ENCODE data around the gene RHBDD2.
"Not testable (repeated sequence)": the region's sequence is repeated elsewhere in the genome, so short reads cannot be mapped to it uniquely, and the experiment has no call there.

RHBDD2 gene

DNA sequence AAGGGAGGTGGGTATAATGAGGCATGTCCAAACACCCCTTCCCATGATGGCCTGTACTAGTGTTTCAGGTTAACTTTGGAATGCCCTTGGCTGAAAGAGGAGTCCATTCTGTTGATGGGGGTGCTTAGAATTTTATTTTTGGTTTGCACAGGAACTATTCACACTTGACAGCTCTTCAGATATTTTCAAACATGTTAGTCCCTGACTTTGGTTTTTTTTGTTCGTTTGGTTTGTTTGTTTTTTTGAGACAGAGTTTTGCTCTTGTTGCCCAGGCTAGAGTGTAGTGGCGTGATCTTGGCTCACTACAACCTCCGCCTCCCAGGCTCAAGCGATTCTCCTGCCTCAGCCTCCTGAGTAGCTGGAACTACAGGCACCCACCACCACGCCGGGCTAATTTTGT, 33.7 kb upstream of the RHBDD2 start:
- WGBS = 96% methylated on average over 6 of the region's 6 CpGs
- not testable (repeated sequence) for H3K9me3 ChIP-seq (ENCODE audit: insufficient read depth, low read depth, low read length); H3K27me3 ChIP-seq (ENCODE audit: insufficient read depth, low read length)

DNA sequence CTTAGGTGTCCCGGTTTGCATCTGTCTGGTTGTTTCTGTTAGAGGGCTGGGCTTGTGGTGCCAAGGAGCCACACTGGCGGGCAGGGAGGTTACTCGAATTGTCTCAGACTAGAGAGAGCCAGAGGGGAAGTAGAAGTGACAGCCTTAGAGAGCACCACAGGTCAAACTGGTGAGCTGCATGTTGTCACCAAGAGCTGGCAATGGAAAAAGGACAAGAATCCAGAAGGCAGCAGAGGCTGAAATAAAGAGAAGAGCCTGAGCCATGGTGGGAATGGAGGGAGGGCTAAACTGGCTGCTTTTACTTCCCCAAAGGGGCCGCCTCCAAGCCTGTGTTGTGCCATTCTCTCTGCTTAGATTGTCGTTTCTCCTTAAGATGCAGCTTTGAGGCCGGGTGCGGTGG, 31.1 kb upstream of the RHBDD2 start:
- Histone ChIP-seq H3K27ac (ENCODE audit: low read depth, low read length) (no peak overlapping the region), H3K27me3 (ENCODE audit: insufficient read depth, low read length) (no peaks in the 10 kb centered on the region), H3K36me3 (ENCODE audit: insufficient read depth, low read length) (no peaks in the 10 kb centered on the region), H3K4me1 (ENCODE audit: insufficient read depth, low read length) (no peaks in the 10 kb centered on the region), H3K9ac (ENCODE audit: low read depth, low read length) (no peak overlapping the region), H3K9me3 (ENCODE audit: insufficient read depth, low read depth, low read length) (no peaks in the 10 kb centered on the region), H3K4me3 (ENCODE audit: low read length) (no peak overlapping the region)
- 89% methylated on average over 7 of the region's 7 CpGs for WGBS

More for the DNA sequence above, 33.7 kb upstream of the RHBDD2 start:
- H3K36me3 ChIP-seq (ENCODE audit: insufficient read depth, low read length); H3K4me3 ChIP-seq (ENCODE audit: low read length); H3K9ac ChIP-seq (ENCODE audit: low read depth, low read length); H3K27ac ChIP-seq (ENCODE audit: low read depth, low read length); H3K4me1 ChIP-seq (ENCODE audit: insufficient read depth, low read length): not testable (repeated sequence)

DNA sequence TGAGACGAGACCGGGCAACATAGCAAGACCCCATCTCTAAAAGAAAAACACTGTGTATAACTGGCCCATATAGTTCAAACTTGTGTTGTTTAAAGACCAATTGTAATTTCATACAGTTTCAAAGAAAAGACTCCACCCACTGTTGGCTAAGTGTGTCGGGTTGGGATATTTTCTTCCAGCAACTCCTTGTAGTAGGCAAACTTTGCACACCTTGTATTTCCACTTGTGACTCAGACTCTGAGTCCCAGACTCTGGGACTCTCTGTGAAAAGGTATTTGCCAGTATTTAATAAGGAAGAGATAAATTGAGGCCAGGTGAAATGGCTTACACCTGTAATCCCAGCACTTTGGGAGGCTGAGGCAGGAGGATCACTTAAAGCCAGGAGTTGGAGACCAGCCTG, 29.3 kb upstream of the RHBDD2 start:
- Histone ChIP-seq H3K4me1 (ENCODE audit: insufficient read depth, low read length) (no peaks in the 10 kb centered on the region), H3K36me3 (ENCODE audit: insufficient read depth, low read length) (no peaks in the 10 kb centered on the region), H3K27me3 (ENCODE audit: insufficient read depth, low read length) (no peaks in the 10 kb centered on the region), H3K27ac (ENCODE audit: low read depth, low read length) (no peak overlapping the region), H3K9ac (ENCODE audit: low read depth, low read length) (no peak overlapping the region), H3K9me3 (ENCODE audit: insufficient read depth, low read depth, low read length) (no peaks in the 10 kb centered on the region), H3K4me3 (ENCODE audit: low read length) (no peak overlapping the region)
- WGBS = 100% methylated on average over 1 of the region's 3 CpGs

DNA sequence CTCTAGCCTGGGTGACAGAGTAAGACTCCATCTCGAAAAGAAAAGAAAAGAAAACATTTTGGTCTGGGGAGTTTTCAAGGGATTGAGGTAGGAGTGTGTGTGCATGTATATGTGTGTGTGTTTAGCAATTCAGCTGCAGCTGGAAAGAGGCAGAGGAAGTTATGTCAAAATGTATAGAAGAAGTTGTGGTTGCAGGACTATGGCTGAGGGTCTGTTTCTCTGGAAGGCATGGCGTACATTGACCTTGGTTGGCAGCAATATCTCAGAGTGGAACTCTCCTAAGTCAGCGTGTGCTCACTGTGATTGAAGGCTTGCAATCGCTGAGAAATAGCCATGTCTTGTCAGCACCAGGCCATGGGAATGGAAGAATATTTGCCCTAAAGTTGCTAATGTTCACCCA, 28.6 kb upstream of the RHBDD2 start:
- H3K36me3 ChIP-seq (ENCODE audit: insufficient read depth, low read length) = no peaks in the 10 kb centered on the region
- H3K27me3 ChIP-seq (ENCODE audit: insufficient read depth, low read length) = no peaks in the 10 kb centered on the region
- H3K4me3 ChIP-seq (ENCODE audit: low read length) = no peak overlapping the region
- no peaks in the 10 kb centered on the region for H3K9me3 ChIP-seq (ENCODE audit: insufficient read depth, low read depth, low read length)
- H3K9ac ChIP-seq (ENCODE audit: low read depth, low read length) = no peak overlapping the region
- 90% methylated on average over 4 of the region's 4 CpGs for WGBS
- no peak overlapping the region for H3K27ac ChIP-seq (ENCODE audit: low read depth, low read length)
- H3K4me1 ChIP-seq (ENCODE audit: insufficient read depth, low read length) = no peaks in the 10 kb centered on the region

DNA sequence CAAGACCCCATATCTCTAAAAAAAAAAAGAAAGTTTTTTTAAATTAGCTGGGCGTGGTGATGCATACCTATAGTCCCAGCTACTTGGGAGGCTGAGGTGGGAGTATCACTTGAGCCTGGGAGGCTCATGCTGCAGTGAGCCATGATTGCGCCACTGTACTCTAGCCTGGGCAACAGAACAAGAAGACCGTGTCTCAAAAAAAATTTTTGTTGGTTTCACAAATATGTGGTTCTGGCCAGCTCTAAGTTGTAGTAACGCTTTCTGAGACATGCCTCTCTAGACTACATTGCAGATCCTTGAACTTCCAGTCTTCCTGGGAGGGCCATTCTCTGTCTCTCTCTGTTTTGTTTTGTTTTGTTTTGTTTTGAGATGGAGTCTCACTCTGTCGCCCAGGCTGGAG, 24.6 kb upstream of the RHBDD2 start:
- Histone ChIP-seq H3K27ac (ENCODE audit: low read depth, low read length) (no peak overlapping the region), H3K27me3 (ENCODE audit: insufficient read depth, low read length) (no peaks in the 10 kb centered on the region), H3K9ac (ENCODE audit: low read depth, low read length) (no peak overlapping the region), H3K4me1 (ENCODE audit: insufficient read depth, low read length) (no peaks in the 10 kb centered on the region), H3K36me3 (ENCODE audit: insufficient read depth, low read length) (no peaks in the 10 kb centered on the region), H3K4me3 (ENCODE audit: low read length) (no peak overlapping the region), H3K9me3 (ENCODE audit: insufficient read depth, low read depth, low read length) (no peaks in the 10 kb centered on the region)
- WGBS = 94% methylated on average over 5 of the region's 5 CpGs

DNA sequence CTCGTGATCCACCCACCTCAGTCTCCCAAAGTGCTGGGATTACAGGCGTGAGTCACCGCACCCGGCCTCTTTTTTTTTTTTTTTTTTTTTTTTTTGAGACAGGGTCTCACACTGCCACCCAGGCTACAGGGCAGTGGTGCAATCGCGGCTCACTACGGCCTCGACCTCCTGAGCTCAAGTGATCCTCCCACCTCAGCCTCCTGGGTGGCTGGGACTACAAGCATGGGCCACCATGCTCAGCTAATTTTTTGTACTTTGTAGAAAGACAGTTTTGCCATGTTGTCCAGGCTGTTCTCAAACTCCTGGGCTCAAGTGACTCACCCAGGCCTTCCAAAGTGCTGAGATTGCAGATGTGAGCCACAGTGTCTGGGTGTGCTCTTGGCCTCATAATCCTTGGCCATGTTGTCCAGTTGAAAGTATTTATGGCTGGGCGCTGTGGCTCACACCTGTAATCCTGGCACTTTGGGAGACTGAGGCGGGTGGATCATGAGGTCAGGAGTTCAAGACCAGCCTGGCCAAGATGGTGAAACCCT, 24.0 kb upstream of the RHBDD2 start:
- not testable (repeated sequence) for H3K36me3 ChIP-seq (ENCODE audit: insufficient read depth, low read length); H3K27me3 ChIP-seq (ENCODE audit: insufficient read depth, low read length); H3K9me3 ChIP-seq (ENCODE audit: insufficient read depth, low read depth, low read length); H3K4me3 ChIP-seq (ENCODE audit: low read length); H3K27ac ChIP-seq (ENCODE audit: low read depth, low read length); H3K9ac ChIP-seq (ENCODE audit: low read depth, low read length); H3K4me1 ChIP-seq (ENCODE audit: insufficient read depth, low read length)
- 92% methylated on average over 8 of the region's 10 CpGs for WGBS

DNA sequence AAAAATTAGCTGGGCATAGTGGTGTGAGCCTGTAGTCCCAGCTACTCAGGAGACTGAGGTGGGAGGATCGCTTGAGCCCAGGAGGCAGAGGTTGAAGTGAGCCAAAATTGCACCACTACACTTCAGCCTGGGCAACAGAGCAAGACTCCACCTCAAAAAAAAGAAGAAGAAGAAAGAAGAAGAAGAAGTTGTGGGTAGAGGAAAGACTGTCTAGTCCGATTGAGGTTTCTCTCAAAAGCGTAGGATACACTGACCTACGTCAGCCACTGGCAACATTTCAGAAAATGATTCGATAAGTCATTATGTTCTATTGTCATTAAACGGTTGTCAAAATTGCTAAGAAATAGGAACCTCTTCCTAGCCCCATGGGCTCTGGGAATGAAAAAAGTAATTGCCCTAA, 22.3 kb upstream of the RHBDD2 start:
- H3K4me1 ChIP-seq (ENCODE audit: insufficient read depth, low read length) = no peaks in the 10 kb centered on the region
- WGBS = 94% methylated on average over 6 of the region's 6 CpGs
- no peaks in the 10 kb centered on the region for H3K27me3 ChIP-seq (ENCODE audit: insufficient read depth, low read length)
- H3K4me3 ChIP-seq (ENCODE audit: low read length) = no peak overlapping the region
- no peaks in the 10 kb centered on the region for H3K36me3 ChIP-seq (ENCODE audit: insufficient read depth, low read length)
- H3K9me3 ChIP-seq (ENCODE audit: insufficient read depth, low read depth, low read length) = no peaks in the 10 kb centered on the region
- H3K27ac ChIP-seq (ENCODE audit: low read depth, low read length) = no peak overlapping the region
- H3K9ac ChIP-seq (ENCODE audit: low read depth, low read length) = no peak overlapping the region

DNA sequence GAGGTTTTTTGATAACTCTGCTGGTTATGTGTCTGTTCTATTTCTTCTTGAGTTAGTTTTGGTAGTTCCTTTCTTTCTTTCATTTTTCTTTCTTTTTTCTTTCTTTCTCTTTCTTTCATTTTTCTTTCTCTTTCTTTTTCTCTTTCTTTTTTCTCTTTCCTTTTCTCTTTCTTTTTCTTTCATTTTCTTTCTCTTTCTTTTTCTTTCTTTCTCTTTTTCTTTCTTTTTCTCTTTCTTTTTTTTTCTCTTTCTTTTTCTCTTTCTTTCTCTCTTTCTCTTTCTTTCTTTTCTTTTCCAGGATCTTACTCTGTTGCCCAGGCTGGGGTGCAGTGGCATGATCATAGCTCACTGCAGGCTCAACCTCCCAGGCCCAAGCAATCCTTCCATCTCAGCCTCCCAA, 20.4 kb upstream of the RHBDD2 start:
- no peak overlapping the region for H3K4me3 ChIP-seq (ENCODE audit: low read length)
- H3K9ac ChIP-seq (ENCODE audit: low read depth, low read length) = no peak overlapping the region
- H3K36me3 ChIP-seq (ENCODE audit: insufficient read depth, low read length) = no peaks in the 10 kb centered on the region
- no peaks in the 10 kb centered on the region for H3K27me3 ChIP-seq (ENCODE audit: insufficient read depth, low read length)
- H3K4me1 ChIP-seq (ENCODE audit: insufficient read depth, low read length) = no peaks in the 10 kb centered on the region
- no peak overlapping the region for H3K27ac ChIP-seq (ENCODE audit: low read depth, low read length)
- H3K9me3 ChIP-seq (ENCODE audit: insufficient read depth, low read depth, low read length) = no peaks in the 10 kb centered on the region

DNA sequence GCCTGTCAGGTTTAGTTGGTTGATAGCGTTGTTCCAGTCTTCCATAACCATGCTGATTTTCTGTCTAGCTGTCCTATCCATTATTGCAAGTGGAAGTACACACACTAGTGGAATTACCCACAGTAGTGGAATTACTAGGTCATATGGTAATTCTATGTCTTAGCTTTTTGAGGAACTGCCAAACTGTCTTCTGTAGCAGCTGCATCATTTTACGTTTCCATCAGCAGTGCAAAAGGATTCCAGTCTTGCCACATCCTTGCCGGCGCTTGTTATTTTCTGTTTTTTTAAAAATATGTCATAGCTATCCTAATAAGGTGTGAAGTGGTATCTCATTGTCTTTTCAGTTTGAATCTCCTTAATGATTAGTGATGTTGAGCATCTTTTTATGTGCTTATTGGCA, 17.2 kb upstream of the RHBDD2 start:
- H3K9ac ChIP-seq (ENCODE audit: low read depth, low read length) = no peak overlapping the region
- H3K27ac ChIP-seq (ENCODE audit: low read depth, low read length) = no peak overlapping the region
- H3K36me3 ChIP-seq (ENCODE audit: insufficient read depth, low read length) = no peaks in the 10 kb centered on the region
- H3K27me3 ChIP-seq (ENCODE audit: insufficient read depth, low read length) = no peaks in the 10 kb centered on the region
- no peaks in the 10 kb centered on the region for H3K4me1 ChIP-seq (ENCODE audit: insufficient read depth, low read length)
- 97% methylated on average over 4 of the region's 4 CpGs for WGBS
- no peak overlapping the region for H3K4me3 ChIP-seq (ENCODE audit: low read length)
- no peaks in the 10 kb centered on the region for H3K9me3 ChIP-seq (ENCODE audit: insufficient read depth, low read depth, low read length)

DNA sequence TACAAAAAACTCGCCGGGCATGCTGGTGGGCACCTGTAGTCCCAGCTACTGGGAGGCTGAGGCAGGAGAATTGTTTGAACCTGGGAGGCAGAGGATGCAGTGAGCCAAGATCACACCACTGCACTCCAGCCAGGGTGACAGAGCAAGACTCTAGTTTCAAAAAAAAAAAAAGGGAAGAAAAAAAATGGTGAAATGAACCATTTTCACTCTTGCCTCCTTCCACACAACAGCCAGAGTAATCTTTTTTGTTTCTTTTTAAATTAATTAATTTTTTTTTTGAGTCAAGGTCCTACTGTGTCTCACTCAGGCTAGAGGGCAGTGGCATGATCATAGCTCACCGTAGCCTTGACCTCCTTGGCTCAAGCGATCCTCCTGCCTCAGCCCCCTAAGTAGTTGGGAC, 14.6 kb upstream of the RHBDD2 start:
- not testable (repeated sequence) for H3K9me3 ChIP-seq (ENCODE audit: insufficient read depth, low read depth, low read length); H3K27me3 ChIP-seq (ENCODE audit: insufficient read depth, low read length); H3K36me3 ChIP-seq (ENCODE audit: insufficient read depth, low read length); H3K4me1 ChIP-seq (ENCODE audit: insufficient read depth, low read length); H3K4me3 ChIP-seq (ENCODE audit: low read length); H3K27ac ChIP-seq (ENCODE audit: low read depth, low read length); H3K9ac ChIP-seq (ENCODE audit: low read depth, low read length)
- WGBS = 90% methylated on average over 4 of the region's 4 CpGs

DNA sequence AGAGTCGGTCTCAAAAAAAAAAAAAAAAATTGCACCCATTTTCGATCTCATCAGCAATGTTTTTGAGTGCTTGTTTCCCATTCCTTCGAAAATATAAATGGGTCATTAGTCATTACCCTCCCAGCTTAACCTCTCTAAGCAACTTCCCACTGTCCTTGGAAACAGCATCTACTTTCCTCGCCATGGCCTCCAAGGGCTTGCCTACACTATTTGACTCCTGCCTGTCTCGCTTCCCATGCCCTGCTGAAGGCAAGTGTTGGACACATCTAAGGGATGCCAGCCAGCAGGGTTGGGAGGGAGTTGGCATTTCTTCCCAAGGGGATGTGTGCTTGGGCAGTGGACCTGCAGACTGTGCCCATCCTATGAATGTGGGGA, 12.7 kb upstream of the RHBDD2 start:
- 77% methylated on average over 5 of the region's 5 CpGs for WGBS
- H3K36me3 ChIP-seq (ENCODE audit: insufficient read depth, low read length) = no peaks in the 10 kb centered on the region
- H3K9ac ChIP-seq (ENCODE audit: low read depth, low read length) = no peak overlapping the region
- no peak overlapping the region for H3K27ac ChIP-seq (ENCODE audit: low read depth, low read length)
- H3K27me3 ChIP-seq (ENCODE audit: insufficient read depth, low read length) = no peaks in the 10 kb centered on the region
- H3K4me1 ChIP-seq (ENCODE audit: insufficient read depth, low read length) = no peaks in the 10 kb centered on the region
- no peaks in the 10 kb centered on the region for H3K9me3 ChIP-seq (ENCODE audit: insufficient read depth, low read depth, low read length)
- H3K4me3 ChIP-seq (ENCODE audit: low read length) = no peak overlapping the region

DNA sequence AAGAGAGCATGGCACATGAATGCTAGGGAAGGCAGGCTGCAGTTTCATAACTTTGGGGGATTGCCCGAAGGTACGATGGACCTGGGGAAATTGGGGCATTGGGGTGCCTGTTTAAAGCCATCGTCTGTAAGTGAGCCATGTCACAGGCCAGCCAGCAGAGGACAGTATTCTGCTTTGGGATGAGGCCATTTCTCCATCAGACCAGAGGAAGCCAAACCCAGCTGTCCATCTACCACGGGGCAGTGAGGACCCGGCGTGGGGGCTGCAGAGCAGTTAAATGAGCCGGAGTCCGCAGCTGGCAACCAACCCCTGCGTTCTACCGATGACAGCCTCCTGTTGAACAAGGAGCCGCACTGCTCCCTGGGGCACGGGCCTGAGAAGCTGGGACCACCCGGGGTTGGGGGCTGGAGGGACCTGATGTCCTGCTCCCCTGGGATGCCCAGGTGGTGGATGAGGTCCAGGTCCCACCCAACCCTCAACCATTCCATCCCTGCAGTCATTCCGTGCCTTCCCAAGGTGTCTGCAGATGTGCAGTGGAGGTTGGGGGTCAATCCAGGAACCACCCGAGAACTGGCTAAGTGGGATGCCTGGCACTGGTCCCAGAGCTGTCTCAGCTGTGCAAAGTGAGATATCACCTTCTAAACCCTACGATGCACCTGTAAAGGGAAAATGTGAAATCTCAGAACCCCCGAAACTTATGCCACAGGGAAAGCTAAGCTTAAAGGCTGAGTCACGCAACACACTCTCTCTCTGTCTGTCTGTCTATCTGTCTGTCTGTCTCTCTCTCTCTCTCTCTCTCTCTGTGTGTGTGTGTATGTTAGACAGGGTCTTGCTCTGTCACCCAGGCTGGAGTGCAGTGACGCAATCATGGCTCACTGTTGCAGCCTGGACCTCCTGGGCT, 12.1 kb upstream of the RHBDD2 start:
- no peak overlapping the region for H3K27ac ChIP-seq (ENCODE audit: low read depth, low read length)
- H3K4me1 ChIP-seq (ENCODE audit: insufficient read depth, low read length) = no peaks in the 10 kb centered on the region
- H3K4me3 ChIP-seq (ENCODE audit: low read length) = no peak overlapping the region
- 56% methylated on average over 19 of the region's 19 CpGs for WGBS
- no peaks in the 10 kb centered on the region for H3K36me3 ChIP-seq (ENCODE audit: insufficient read depth, low read length)
- H3K9ac ChIP-seq (ENCODE audit: low read depth, low read length) = no peak overlapping the region
- no peaks in the 10 kb centered on the region for H3K27me3 ChIP-seq (ENCODE audit: insufficient read depth, low read length)
- H3K9me3 ChIP-seq (ENCODE audit: insufficient read depth, low read depth, low read length) = no peaks in the 10 kb centered on the region

Data from HUES64 (cell line).